ENCODE data around the gene BACH2. TPM values are rescaled to one million over a fixed set of nuclear protein-coding genes. Genes with fewer than 3 reads are reported as not detected.

The BACH2 gene
- total and polyA plus RNA-seq, 2 experiments from 2014 or later: 1.6 to 5.7 TPM

- H2AFZ ChIP-seq: no peak overlapping the region
- no peaks in the 10 kb centered on the region for H3K4me1 ChIP-seq (ENCODE audit: insufficient read depth)
- TF ChIP-seq JUNB (IDR thresholded peaks at IDR 0.05; ENCODE audit: unreplicated experiment) (no peak), ZNF462 (CRISPR knock-in tag; IDR thresholded peaks at IDR 0.05) (no peak), CREB1 (CRISPR knock-in tag; IDR thresholded peaks at IDR 0.05; ENCODE audit: low read depth) (no peak), NANOG (IDR thresholded peaks at IDR 0.05; ENCODE audit: borderline replicate concordance) (no peak), REST (IDR thresholded peaks at IDR 0.05; ENCODE audit: unreplicated experiment) (no peak), ETS1 (IDR thresholded peaks at IDR 0.05) (no peak), ZNF331 (CRISPR knock-in tag; IDR thresholded peaks at IDR 0.05; ENCODE audit: low read depth) (no peak), STAT1 (IDR thresholded peaks at IDR 0.05; ENCODE audit: unreplicated experiment) (no peak)
- ATAC-seq: no peak
- DNase-seq (ENCODE audit: low spot score): no peak
- H4K20me1 ChIP-seq (replicated peaks; ENCODE audit: insufficient read depth): no peaks in the 10 kb centered on the region
- no peaks in the 10 kb centered on the region for H3F3A ChIP-seq (replicated peaks; ENCODE audit: low read depth)
- no peak overlapping the region for H3K4me3 ChIP-seq
- Mint-ChIP-seq H3K4me3 (no peak overlapping the region), H3K27me3 (ENCODE audit: insufficient read depth, low read depth, poor library complexity) (no peaks in the 10 kb centered on the region), H3K4me1 (no peaks in the 10 kb centered on the region), H3K27ac (no peak overlapping the region), H3K36me3 (ENCODE audit: low read depth) (peaks cover 1% of the 10 kb centered on the region; the same call in 2 of the 3 replicates), H3K9me3 (peaks cover under 1% of the 10 kb centered on the region; the same call in 1 of the 3 replicates)
- H3K27ac ChIP-seq (ENCODE audit: low read depth): no peak overlapping the region
- no peaks in the 10 kb centered on the region for H3K79me2 ChIP-seq (replicated peaks; ENCODE audit: insufficient read depth)
- no peaks in the 10 kb centered on the region for H3K36me3 ChIP-seq (ENCODE audit: insufficient read depth)
- H3K9me2 ChIP-seq (ENCODE audit: insufficient read depth): no peaks in the 10 kb centered on the region; the same call in 1 of the 2 replicates
- H3K27me3 ChIP-seq (ENCODE audit: insufficient read depth): no peaks in the 10 kb centered on the region
- H3K4me2 ChIP-seq: no peak overlapping the region
These were observed 92.2 kb downstream of the BACH2 start for GRCh38 chr6:90204327-90205056.

Measured in GM23338 (cell line).